HepG2 (cell line): ENCODE data around the gene SNAI1. TPM values are rescaled to one million over a fixed set of nuclear protein-coding genes. Genes with fewer than 3 reads are reported as not detected.

Experiments
- ASH2L ChIP-seq: fragments of 300-600, 200-600 bp; sonication (generic); IDR thresholded peaks from 2 replicates; pipeline ENCODE4 v1.7.0; 2017; ENCODE audit warnings: low read depth, mild to moderate bottlenecking, moderate library complexity, mixed read lengths, low read length; ENCODE audit not compliant: insufficient read length
- ATRX ChIP-seq: sonication (generic); formaldehyde crosslinking; IDR thresholded peaks from 2 replicates; pipeline ENCODE4 v1.4.0; 2020; ENCODE audit warnings: missing genetic modification reagents, borderline replicate concordance
- CEBPG ChIP-seq: IDR thresholded peaks from 2 replicates; pipeline ENCODE4 v1.6.1; 2016
- CREM ChIP-seq, 2 experiments: sonication (generic) in 1 of 2; formaldehyde crosslinking in 1 of 2; IDR thresholded peaks; 2 replicates each; pipeline versions ENCODE4 v1.4.0 to v1.6.1; 2016 to 2020; ENCODE audit warnings: antibody characterized with exemption in 1 of 2, mild to moderate bottlenecking in 1 of 2, missing genetic modification reagents in 1 of 2
- FOXK2 ChIP-seq: fragments of 450-650 bp; IDR thresholded peaks from 2 replicates; pipeline ENCODE4 v1.6.1; 2016
- HMG20B ChIP-seq: conservative IDR thresholded peaks from 2 replicates; pipeline ENCODE4 v1.6.1; 2016; ENCODE audit warnings: missing genetic modification reagents, missing compliant biosample characterization
- KDM1A ChIP-seq: IDR thresholded peaks from 2 replicates; pipeline ENCODE4 v1.6.1; 2016; ENCODE audit warnings: missing compliant biosample characterization
- MAFF ChIP-seq: IDR thresholded peaks from 2 replicates; pipeline ENCODE4 v1.6.1; 2011; ENCODE audit warnings: low read depth, low read length, improper control_type of control experiment
- PLRG1 ChIP-seq: fragments of 450-650 bp; conservative IDR thresholded peaks from 2 replicates; pipeline ENCODE4 v1.6.1; 2016
- TBX2 ChIP-seq: sonication (generic); formaldehyde crosslinking; IDR thresholded peaks from 2 replicates; pipeline ENCODE4 v1.5.0; 2020; ENCODE audit warnings: missing genetic modification reagents, mild to moderate bottlenecking, borderline replicate concordance
- TEAD3 ChIP-seq: optimal IDR thresholded peaks from 2 replicates; pipeline ENCODE3; 2016; ENCODE audit warnings: borderline replicate concordance
- ZC3H4 ChIP-seq: sonication (generic); formaldehyde crosslinking; IDR thresholded peaks from 2 replicates; pipeline ENCODE4 v1.4.0; 2020; ENCODE audit warnings: missing genetic modification reagents, borderline replicate concordance
- ZFP1 ChIP-seq: IDR thresholded peaks from 2 replicates; pipeline ENCODE4 v1.6.1; 2016
- ZNF558 ChIP-seq: sonication (generic); formaldehyde crosslinking; IDR thresholded peaks from 2 replicates; pipeline ENCODE4 v1.9.0; 2022; ENCODE audit warnings: mild to moderate bottlenecking, missing genetic modification reagents, borderline replicate concordance
- ZNF615 ChIP-seq: sonication (generic); formaldehyde crosslinking; IDR thresholded peaks from 2 replicates; pipeline ENCODE4 v1.5.0; 2020; ENCODE audit warnings: mild to moderate bottlenecking, missing genetic modification reagents, borderline replicate concordance
- ZNF629 ChIP-seq: sonication (generic); formaldehyde crosslinking; conservative IDR thresholded peaks from 2 replicates; pipeline ENCODE4 v1.5.0; 2020; ENCODE audit warnings: missing genetic modification reagents
- ZNF709 ChIP-seq: sonication (generic); formaldehyde crosslinking; IDR thresholded peaks from 2 replicates; pipeline ENCODE4 v1.5.0; 2020; ENCODE audit warnings: mild to moderate bottlenecking, missing genetic modification reagents
- polyA plus RNA-seq, 8 experiments: library from polyadenylated mRNA; depleted of rRNA in 3 of 8; stranded (reverse) in 7 of 8; unstranded in 1 of 8; fragments of >200 nt; fragmentation: Illumina TruSeq in 4 of 8; extraction: Trizol in 4 of 8; gene quantifications; 2 replicates each; pipeline versions ENCODE4 v1.2.1 to v1.2.3, GENCODE V29; 2011 to 2016; ENCODE audit warnings: low read depth in 4 of 8, missing spikeins in 1 of 8, mixed read lengths in 1 of 8; ENCODE audit not compliant: insufficient read depth in 1 of 8
- total RNA-seq, 5 experiments: library from RNA; depleted of rRNA; stranded (reverse); fragments of >200 nt; fragmentation: Illumina TruSeq; extraction: Trizol; gene quantifications; 2 replicates each; pipeline ENCODE4 v1.2.3, GENCODE V29; 2016; ENCODE audit warnings: low read depth in 1 of 5
- TF ChIP-seq, protein P1 (sequence below): sonication (generic); formaldehyde crosslinking; IDR thresholded peaks from 2 replicates; pipeline ENCODE4 v1.4.0; 2020; ENCODE audit warnings: mild to moderate bottlenecking, missing genetic modification reagents
- TF ChIP-seq, protein P2 (sequence below): sonication (generic); formaldehyde crosslinking; conservative IDR thresholded peaks from 2 replicates; pipeline ENCODE4 v1.4.0; 2020; ENCODE audit warnings: missing genetic modification reagents
- TF ChIP-seq, protein P3 (sequence below): sonication (generic); formaldehyde crosslinking; IDR thresholded peaks from 2 replicates; pipeline ENCODE4 v1.8.0; 2022; ENCODE audit warnings: missing genetic modification reagents, mild to moderate bottlenecking, borderline replicate concordance
- TF ChIP-seq, protein P4 (sequence below): sonication (generic); formaldehyde crosslinking; IDR thresholded peaks from 2 replicates; pipeline ENCODE4 v1.4.0; 2020; ENCODE audit warnings: missing genetic modification reagents

SNAI1 gene
- total and polyA plus RNA-seq, 2 of the 13 experiments (the other 11 are each of a cell fraction or from before 2014, with no cell fraction given), result 1.3 to 1.4 TPM

DNA sequence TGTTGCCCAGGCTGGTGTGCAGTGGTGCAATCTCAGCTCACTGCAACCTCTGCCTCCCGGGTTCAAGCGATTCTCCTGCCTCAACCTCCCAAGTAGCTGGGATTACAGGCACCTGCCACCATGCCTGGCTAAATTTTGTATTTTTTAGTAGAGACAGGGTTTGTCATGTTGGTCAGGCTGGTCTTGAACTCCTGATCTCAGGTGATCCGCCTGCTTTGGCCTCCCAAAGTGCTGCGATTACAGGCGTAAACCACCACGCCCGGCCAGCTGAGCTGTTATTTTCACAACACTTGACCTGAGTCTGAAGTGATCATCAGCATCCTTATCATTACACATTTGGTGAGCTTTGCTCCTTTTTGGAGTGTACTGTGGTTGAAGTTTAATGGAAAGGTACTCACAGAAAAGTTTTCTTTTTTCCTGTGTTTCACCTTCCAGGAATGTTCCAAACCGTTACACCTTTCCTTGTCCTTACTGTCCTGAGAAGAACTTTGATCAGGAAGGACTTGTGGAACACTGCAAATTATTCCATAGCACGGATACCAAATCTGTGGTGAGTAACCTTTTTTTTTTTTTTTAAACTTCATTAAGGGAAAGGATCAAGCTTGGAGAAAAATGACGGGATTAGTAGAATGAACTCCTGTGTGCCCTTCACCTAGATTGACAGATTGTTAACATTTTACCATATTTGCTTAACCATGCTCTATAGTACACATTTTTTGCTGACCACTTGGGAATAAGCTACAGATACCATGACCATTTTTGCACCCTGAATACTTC lies 36.9 kb upstream of the SNAI1 start (continued):
- TF ChIP-seq, protein P1, sequence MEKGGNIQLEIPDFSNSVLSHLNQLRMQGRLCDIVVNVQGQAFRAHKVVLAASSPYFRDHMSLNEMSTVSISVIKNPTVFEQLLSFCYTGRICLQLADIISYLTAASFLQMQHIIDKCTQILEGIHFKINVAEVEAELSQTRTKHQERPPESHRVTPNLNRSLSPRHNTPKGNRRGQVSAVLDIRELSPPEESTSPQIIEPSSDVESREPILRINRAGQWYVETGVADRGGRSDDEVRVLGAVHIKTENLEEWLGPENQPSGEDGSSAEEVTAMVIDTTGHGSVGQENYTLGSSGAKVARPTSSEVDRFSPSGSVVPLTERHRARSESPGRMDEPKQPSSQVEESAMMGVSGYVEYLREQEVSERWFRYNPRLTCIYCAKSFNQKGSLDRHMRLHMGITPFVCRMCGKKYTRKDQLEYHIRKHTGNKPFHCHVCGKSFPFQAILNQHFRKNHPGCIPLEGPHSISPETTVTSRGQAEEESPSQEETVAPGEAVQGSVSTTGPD (CRISPR knock-in tag), result peak; percentile 66; the same call in 1 of the 2 replicates
- TF ChIP-seq FOXK2 (no peak), ATRX (CRISPR knock-in tag) (no peak), PLRG1 (no peak), CEBPG (CRISPR knock-in tag) (peak; percentile 74), KDM1A (CRISPR knock-in tag) (peak; percentile 74), HMG20B (peak; percentile 44; the same call in 1 of the 2 replicates), ZNF615 (CRISPR knock-in tag) (0 out of 2 replicates have a peak, but pooled peaks have one; percentile 71), ZNF629 (CRISPR knock-in tag) (0 out of 2 replicates have a peak, but pooled peaks have one; percentile 14), TBX2 (CRISPR knock-in tag) (peak; percentile 100), ZNF709 (CRISPR knock-in tag) (peak; percentile 65; the same call in 1 of the 2 replicates), MAFF (peak; percentile 84), ASH2L (peak; percentile 72), ZFP1 (peak; percentile 24; the same call in 1 of the 2 replicates), ZC3H4 (CRISPR knock-in tag) (no peak), ZNF558 (peak; percentile 33; the same call in 1 of the 2 replicates), CREM (IDR thresholded peaks at IDR 0.05) (peak; percentile 71), CREM (CRISPR knock-in tag; IDR thresholded peaks at IDR 0.05) (no peak), TEAD3 (CRISPR knock-in tag) (peak; percentile 91)
- TF ChIP-seq, protein P2, sequence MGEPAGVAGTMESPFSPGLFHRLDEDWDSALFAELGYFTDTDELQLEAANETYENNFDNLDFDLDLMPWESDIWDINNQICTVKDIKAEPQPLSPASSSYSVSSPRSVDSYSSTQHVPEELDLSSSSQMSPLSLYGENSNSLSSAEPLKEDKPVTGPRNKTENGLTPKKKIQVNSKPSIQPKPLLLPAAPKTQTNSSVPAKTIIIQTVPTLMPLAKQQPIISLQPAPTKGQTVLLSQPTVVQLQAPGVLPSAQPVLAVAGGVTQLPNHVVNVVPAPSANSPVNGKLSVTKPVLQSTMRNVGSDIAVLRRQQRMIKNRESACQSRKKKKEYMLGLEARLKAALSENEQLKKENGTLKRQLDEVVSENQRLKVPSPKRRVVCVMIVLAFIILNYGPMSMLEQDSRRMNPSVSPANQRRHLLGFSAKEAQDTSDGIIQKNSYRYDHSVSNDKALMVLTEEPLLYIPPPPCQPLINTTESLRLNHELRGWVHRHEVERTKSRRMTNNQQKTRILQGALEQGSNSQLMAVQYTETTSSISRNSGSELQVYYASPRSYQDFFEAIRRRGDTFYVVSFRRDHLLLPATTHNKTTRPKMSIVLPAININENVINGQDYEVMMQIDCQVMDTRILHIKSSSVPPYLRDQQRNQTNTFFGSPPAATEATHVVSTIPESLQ, result 0 out of 2 replicates have a peak, but pooled peaks have one; percentile 51
- TF ChIP-seq, protein P3, sequence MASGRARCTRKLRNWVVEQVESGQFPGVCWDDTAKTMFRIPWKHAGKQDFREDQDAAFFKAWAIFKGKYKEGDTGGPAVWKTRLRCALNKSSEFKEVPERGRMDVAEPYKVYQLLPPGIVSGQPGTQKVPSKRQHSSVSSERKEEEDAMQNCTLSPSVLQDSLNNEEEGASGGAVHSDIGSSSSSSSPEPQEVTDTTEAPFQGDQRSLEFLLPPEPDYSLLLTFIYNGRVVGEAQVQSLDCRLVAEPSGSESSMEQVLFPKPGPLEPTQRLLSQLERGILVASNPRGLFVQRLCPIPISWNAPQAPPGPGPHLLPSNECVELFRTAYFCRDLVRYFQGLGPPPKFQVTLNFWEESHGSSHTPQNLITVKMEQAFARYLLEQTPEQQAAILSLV, result no peak
- TF ChIP-seq, protein P4, sequence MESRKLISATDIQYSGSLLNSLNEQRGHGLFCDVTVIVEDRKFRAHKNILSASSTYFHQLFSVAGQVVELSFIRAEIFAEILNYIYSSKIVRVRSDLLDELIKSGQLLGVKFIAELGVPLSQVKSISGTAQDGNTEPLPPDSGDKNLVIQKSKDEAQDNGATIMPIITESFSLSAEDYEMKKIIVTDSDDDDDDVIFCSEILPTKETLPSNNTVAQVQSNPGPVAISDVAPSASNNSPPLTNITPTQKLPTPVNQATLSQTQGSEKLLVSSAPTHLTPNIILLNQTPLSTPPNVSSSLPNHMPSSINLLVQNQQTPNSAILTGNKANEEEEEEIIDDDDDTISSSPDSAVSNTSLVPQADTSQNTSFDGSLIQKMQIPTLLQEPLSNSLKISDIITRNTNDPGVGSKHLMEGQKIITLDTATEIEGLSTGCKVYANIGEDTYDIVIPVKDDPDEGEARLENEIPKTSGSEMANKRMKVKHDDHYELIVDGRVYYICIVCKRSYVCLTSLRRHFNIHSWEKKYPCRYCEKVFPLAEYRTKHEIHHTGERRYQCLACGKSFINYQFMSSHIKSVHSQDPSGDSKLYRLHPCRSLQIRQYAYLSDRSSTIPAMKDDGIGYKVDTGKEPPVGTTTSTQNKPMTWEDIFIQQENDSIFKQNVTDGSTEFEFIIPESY (CRISPR knock-in tag), result peak; percentile 95
